Measurements from ENCODE around the gene EPHB6.

EPHB6 gene

DNA sequence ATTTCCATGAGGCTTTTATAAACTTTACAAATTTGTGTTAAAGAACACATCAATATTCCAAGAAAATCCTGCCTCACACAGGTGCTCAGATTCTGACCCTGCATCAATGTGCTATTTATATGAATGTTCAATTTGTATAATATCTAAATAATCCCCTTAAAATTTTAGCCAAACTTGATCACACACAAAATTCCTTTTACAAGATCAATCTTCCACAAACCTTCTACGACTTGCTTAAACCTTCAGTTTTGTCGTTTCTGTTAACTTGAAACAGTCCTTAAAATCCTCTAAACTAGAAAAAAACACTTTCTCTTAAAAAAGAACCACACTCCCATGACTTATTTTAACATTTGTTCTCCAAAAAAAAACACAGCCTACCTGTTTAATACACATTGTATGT is 50.9 kb downstream of the EPHB6 start:
- Histone ChIP-seq H3K4me1 (ENCODE audit: control insufficient read depth, insufficient read depth, low read length) (no peaks in the 10 kb centered on the region), H3K4me3 (ENCODE audit: low read depth, low read length) (no peak overlapping the region), H3K27me3 (ENCODE audit: control insufficient read depth, insufficient read depth, low read length) (no peaks in the 10 kb centered on the region), H3K9me3 (ENCODE audit: control insufficient read depth, insufficient read depth, low read depth, low read length) (peaks cover 31% of the 10 kb centered on the region), H3K27ac (ENCODE audit: low read depth, low read length) (no peak overlapping the region), H3K36me3 (ENCODE audit: control insufficient read depth, insufficient read depth, low read length) (no peaks in the 10 kb centered on the region), H3K9ac (ENCODE audit: low read length) (no peak overlapping the region)

DNA sequence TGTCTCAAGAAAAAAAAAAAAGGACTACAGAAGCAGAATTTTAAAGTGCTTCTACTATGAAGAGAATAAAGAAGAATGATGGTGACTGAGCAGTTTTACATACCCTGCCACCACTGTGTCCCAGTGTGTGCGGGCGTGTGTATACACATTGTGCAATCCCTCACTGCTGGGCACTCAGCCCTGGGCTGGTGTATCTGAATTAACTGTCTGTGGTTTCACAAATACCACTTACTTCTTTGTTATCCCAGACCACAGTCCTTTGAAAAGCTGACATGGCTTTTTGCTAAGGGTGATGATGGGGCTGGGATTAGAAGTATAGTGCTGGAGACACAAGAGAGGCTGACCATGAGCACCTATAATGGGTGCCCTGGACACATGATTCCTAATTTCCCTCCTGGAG is 51.8 kb downstream of the EPHB6 start:
- peaks cover 31% of the 10 kb centered on the region for H3K9me3 ChIP-seq (ENCODE audit: control insufficient read depth, insufficient read depth, low read depth, low read length)
- no peaks in the 10 kb centered on the region for H3K36me3 ChIP-seq (ENCODE audit: control insufficient read depth, insufficient read depth, low read length)
- no peak overlapping the region for H3K4me3 ChIP-seq (ENCODE audit: low read depth, low read length)
- no peak overlapping the region for H3K27ac ChIP-seq (ENCODE audit: low read depth, low read length)
- H3K4me1 ChIP-seq (ENCODE audit: control insufficient read depth, insufficient read depth, low read length), result no peaks in the 10 kb centered on the region
- H3K27me3 ChIP-seq (ENCODE audit: control insufficient read depth, insufficient read depth, low read length), result no peaks in the 10 kb centered on the region
- H3K9ac ChIP-seq (ENCODE audit: low read length), result no peak overlapping the region

- Histone ChIP-seq H3K4me3 (ENCODE audit: low read depth, low read length) (no peak overlapping the region), H3K27ac (ENCODE audit: low read depth, low read length) (no peak overlapping the region), H3K9ac (ENCODE audit: low read length) (no peak overlapping the region), H3K36me3 (ENCODE audit: control insufficient read depth, insufficient read depth, low read length) (no peaks in the 10 kb centered on the region), H3K9me3 (ENCODE audit: control insufficient read depth, insufficient read depth, low read depth, low read length) (peaks cover 26% of the 10 kb centered on the region), H3K4me1 (ENCODE audit: control insufficient read depth, insufficient read depth, low read length) (no peaks in the 10 kb centered on the region), H3K27me3 (ENCODE audit: control insufficient read depth, insufficient read depth, low read length) (no peaks in the 10 kb centered on the region)
Measured at GRCh38 chr7:142908290-142908689, 53.4 kb downstream of the EPHB6 start.

DNA sequence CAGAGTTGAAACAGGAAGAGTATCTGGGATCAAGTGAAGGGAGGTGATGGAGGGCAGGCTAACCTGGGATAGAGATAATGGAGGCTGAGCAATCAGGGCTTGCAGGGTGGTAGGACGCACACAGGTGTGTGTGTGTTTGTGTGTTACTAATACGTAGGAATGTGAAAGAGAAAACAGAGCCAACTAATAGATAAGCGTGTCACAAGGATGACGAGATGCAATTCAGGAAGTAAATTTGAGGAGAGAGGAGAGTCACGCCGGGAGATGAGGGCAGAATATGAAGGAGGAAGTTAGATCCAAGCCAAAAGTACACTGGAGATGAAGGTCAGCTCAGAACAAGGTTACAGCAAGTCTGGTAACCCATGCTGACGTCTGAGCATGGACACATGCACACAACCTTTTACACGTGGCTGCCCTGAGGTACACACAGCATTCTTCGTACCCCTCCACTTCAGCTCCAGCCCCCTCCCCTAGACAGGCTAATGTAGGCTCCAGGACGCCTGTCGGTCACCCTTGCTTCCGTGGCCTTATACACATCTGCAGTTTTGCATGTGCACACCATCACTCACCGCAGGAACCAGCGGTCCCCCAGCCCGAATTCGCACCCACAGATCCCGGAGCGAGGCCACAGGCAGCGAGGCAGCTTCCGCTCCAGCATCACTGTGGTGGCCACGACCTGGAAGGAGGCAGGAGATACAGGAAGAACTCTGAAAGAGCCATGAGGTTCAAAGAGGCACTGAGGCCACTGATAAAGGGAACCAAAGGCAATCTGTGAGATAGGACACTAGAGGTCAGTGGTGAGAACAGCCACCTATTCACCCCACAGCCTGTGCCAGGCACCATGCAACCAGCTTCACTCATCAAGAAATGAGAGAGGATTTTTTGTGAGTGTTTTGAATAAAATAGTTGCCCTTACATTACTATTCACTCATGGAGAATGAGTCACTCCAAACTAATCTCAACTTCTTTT is 54.3 kb downstream of the EPHB6 start:
- H3K9ac ChIP-seq (ENCODE audit: low read length), result no peak overlapping the region
- no peaks in the 10 kb centered on the region for H3K36me3 ChIP-seq (ENCODE audit: control insufficient read depth, insufficient read depth, low read length)
- H3K9me3 ChIP-seq (ENCODE audit: control insufficient read depth, insufficient read depth, low read depth, low read length), result peaks cover 26% of the 10 kb centered on the region
- no peaks in the 10 kb centered on the region for H3K4me1 ChIP-seq (ENCODE audit: control insufficient read depth, insufficient read depth, low read length)
- H3K27me3 ChIP-seq (ENCODE audit: control insufficient read depth, insufficient read depth, low read length), result no peaks in the 10 kb centered on the region
- H3K27ac ChIP-seq (ENCODE audit: low read depth, low read length), result no peak overlapping the region
- no peak overlapping the region for H3K4me3 ChIP-seq (ENCODE audit: low read depth, low read length)

DNA sequence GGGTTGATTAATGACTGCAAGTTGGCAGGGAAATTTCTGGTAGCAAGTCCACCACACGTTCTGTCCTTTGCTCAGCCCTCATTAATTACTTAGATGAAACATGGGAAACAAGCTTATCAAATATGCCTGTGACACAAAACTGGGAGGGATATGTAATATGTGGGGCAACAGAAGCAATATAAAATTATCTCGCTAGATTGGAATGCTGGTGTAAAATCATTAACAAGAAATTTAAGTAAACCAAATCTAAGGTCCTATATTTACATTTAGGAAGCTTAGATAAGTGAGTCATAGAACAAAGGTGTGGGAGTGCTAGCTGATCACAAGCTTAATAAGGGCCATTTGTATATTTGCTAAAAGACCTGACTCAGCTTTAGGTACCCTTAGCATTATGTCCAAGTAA is 55.2 kb downstream of the EPHB6 start:
- Histone ChIP-seq H3K4me1 (ENCODE audit: control insufficient read depth, insufficient read depth, low read length) (no peaks in the 10 kb centered on the region), H3K9me3 (ENCODE audit: control insufficient read depth, insufficient read depth, low read depth, low read length) (peaks cover 19% of the 10 kb centered on the region), H3K27me3 (ENCODE audit: control insufficient read depth, insufficient read depth, low read length) (no peaks in the 10 kb centered on the region), H3K36me3 (ENCODE audit: control insufficient read depth, insufficient read depth, low read length) (no peaks in the 10 kb centered on the region), H3K9ac (ENCODE audit: low read length) (no peak overlapping the region), H3K4me3 (ENCODE audit: low read depth, low read length) (no peak overlapping the region), H3K27ac (ENCODE audit: low read depth, low read length) (no peak overlapping the region)

GRCh38 chr7:142910481-142910880 is 55.6 kb downstream of the EPHB6 start:
- no peak overlapping the region for H3K9ac ChIP-seq (ENCODE audit: low read length)
- H3K9me3 ChIP-seq (ENCODE audit: control insufficient read depth, insufficient read depth, low read depth, low read length), result peaks cover 19% of the 10 kb centered on the region
- H3K27me3 ChIP-seq (ENCODE audit: control insufficient read depth, insufficient read depth, low read length), result no peaks in the 10 kb centered on the region
- H3K4me1 ChIP-seq (ENCODE audit: control insufficient read depth, insufficient read depth, low read length), result no peaks in the 10 kb centered on the region
- no peak overlapping the region for H3K4me3 ChIP-seq (ENCODE audit: low read depth, low read length)
- H3K36me3 ChIP-seq (ENCODE audit: control insufficient read depth, insufficient read depth, low read length), result no peaks in the 10 kb centered on the region
- no peak overlapping the region for H3K27ac ChIP-seq (ENCODE audit: low read depth, low read length)

DNA sequence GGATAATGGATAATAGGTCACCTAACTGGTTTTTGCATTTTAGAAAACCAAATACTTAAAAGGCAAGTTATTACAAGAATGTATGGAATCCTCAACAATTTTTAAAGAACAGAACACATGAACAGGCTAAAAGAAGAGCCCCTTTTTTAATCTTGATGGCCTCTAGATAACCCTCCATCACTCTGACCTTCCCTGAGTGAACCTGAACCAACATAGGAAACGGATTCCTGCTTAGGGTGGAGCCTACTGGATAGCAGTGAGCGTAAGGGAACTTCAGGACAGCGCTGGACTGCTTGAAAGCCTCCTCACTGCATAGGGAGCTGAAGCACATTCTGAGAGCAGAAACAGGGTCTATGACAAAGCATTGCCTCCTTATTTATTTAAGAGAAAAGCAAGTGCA is 58.2 kb downstream of the EPHB6 start:
- no peaks in the 10 kb centered on the region for H3K27me3 ChIP-seq (ENCODE audit: control insufficient read depth, insufficient read depth, low read length)

DNA sequence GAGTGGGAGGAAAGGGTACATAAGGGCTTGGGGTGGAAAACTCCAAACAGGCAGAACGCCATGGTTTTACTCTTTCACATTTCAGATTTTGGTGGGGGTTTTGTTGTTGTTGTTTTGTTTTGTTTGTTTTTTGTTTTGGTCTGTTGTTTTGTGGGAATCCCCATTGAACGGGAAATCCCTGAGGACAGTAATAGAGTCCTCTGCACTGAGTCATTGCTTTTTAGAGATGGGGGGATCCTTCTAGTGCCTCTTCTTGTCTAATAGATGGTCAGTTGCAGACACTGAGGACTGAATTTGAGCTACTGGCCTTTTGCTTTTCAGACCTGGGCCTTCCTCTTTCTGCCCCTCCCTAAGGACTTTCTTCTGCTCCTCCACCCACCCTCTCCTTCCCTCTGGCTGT is 58.7 kb downstream of the EPHB6 start:
- no peaks in the 10 kb centered on the region for H3K27me3 ChIP-seq (ENCODE audit: control insufficient read depth, insufficient read depth, low read length)
- H3K27ac ChIP-seq (ENCODE audit: low read depth, low read length), result no peak overlapping the region
- no peak overlapping the region for H3K4me3 ChIP-seq (ENCODE audit: low read depth, low read length)
- H3K36me3 ChIP-seq (ENCODE audit: control insufficient read depth, insufficient read depth, low read length), result no peaks in the 10 kb centered on the region
- no peaks in the 10 kb centered on the region for H3K9me3 ChIP-seq (ENCODE audit: control insufficient read depth, insufficient read depth, low read depth, low read length)
- no peaks in the 10 kb centered on the region for H3K4me1 ChIP-seq (ENCODE audit: control insufficient read depth, insufficient read depth, low read length)
- H3K9ac ChIP-seq (ENCODE audit: low read length), result no peak overlapping the region

More for the DNA sequence above, 58.2 kb downstream of the EPHB6 start:
- H3K4me1 ChIP-seq (ENCODE audit: control insufficient read depth, insufficient read depth, low read length), result no peaks in the 10 kb centered on the region
- H3K27ac ChIP-seq (ENCODE audit: low read depth, low read length), result no peak overlapping the region
- H3K9me3 ChIP-seq (ENCODE audit: control insufficient read depth, insufficient read depth, low read depth, low read length), result no peaks in the 10 kb centered on the region
- no peak overlapping the region for H3K4me3 ChIP-seq (ENCODE audit: low read depth, low read length)
- no peaks in the 10 kb centered on the region for H3K36me3 ChIP-seq (ENCODE audit: control insufficient read depth, insufficient read depth, low read length)
- no peak overlapping the region for H3K9ac ChIP-seq (ENCODE audit: low read length)

GRCh38 chr7:142914121-142914520 is 59.2 kb downstream of the EPHB6 start:
- no peak overlapping the region for H3K27ac ChIP-seq (ENCODE audit: low read depth, low read length)
- no peak overlapping the region for H3K4me3 ChIP-seq (ENCODE audit: low read depth, low read length)

GRCh38 chr7:142915315-142915714 is 60.4 kb downstream of the EPHB6 start:
- H3K4me1 ChIP-seq (ENCODE audit: control insufficient read depth, insufficient read depth, low read length), result no peaks in the 10 kb centered on the region
- no peaks in the 10 kb centered on the region for H3K27me3 ChIP-seq (ENCODE audit: control insufficient read depth, insufficient read depth, low read length)
- no peaks in the 10 kb centered on the region for H3K36me3 ChIP-seq (ENCODE audit: control insufficient read depth, insufficient read depth, low read length)
- no peaks in the 10 kb centered on the region for H3K9me3 ChIP-seq (ENCODE audit: control insufficient read depth, insufficient read depth, low read depth, low read length)
- H3K9ac ChIP-seq (ENCODE audit: low read length), result no peak overlapping the region
- no peak overlapping the region for H3K4me3 ChIP-seq (ENCODE audit: low read depth, low read length)
- no peak overlapping the region for H3K27ac ChIP-seq (ENCODE audit: low read depth, low read length)

More at GRCh38 chr7:142914121-142914520, 59.2 kb downstream of the EPHB6 start:
- no peaks in the 10 kb centered on the region for H3K9me3 ChIP-seq (ENCODE audit: control insufficient read depth, insufficient read depth, low read depth, low read length)
- H3K36me3 ChIP-seq (ENCODE audit: control insufficient read depth, insufficient read depth, low read length), result no peaks in the 10 kb centered on the region
- H3K9ac ChIP-seq (ENCODE audit: low read length), result no peak overlapping the region
- no peaks in the 10 kb centered on the region for H3K4me1 ChIP-seq (ENCODE audit: control insufficient read depth, insufficient read depth, low read length)
- H3K27me3 ChIP-seq (ENCODE audit: control insufficient read depth, insufficient read depth, low read length), result no peaks in the 10 kb centered on the region

DNA sequence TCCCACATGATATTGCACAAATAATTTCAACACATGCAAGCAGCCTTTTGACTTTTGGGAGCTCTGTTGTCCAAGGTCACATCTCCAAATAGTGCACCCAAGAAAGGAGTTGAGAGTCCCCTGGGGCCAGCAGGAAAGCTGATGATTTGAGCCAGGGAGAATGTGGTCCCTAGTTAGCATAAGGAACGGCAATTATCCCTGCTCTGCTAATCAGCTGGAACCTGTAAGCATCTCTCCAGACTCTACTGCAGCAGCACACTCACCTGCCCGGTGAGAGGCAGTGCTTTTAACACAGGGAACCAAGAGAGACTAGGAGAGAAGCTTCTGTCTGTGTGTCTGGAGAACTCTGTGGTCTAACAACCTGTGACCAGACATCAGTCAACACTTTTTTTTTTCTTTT is 61.6 kb downstream of the EPHB6 start:
- Histone ChIP-seq H3K4me1 (ENCODE audit: control insufficient read depth, insufficient read depth, low read length) (no peaks in the 10 kb centered on the region), H3K9me3 (ENCODE audit: control insufficient read depth, insufficient read depth, low read depth, low read length) (no peaks in the 10 kb centered on the region)

More for the DNA sequence above, 61.6 kb downstream of the EPHB6 start:
- Histone ChIP-seq H3K4me3 (ENCODE audit: low read depth, low read length) (no peak overlapping the region), H3K27ac (ENCODE audit: low read depth, low read length) (no peak overlapping the region), H3K27me3 (ENCODE audit: control insufficient read depth, insufficient read depth, low read length) (no peaks in the 10 kb centered on the region), H3K9ac (ENCODE audit: low read length) (no peak overlapping the region), H3K36me3 (ENCODE audit: control insufficient read depth, insufficient read depth, low read length) (no peaks in the 10 kb centered on the region)

Measured in HUES6 (cell line).